HG03558 (cell line): ENCODE data around the gene PDGFC.
"Not testable (repeated sequence)": the region's sequence is repeated elsewhere in the genome, so short reads cannot be mapped to it uniquely, and the experiment has no call there.

Source experiments
- ATAC-seq: cut with Tn5 transposase; IDR thresholded peaks from one replicate; pipeline ENCODE4 v1.9.1; 2021; ENCODE audit warnings: moderate number of reproducible peaks; ENCODE audit not compliant: unreplicated experiment; ENCODE audit errors: extremely low read depth

PDGFC gene

GRCh38 chr4:156915221-156915620 is 56.4 kb downstream of the PDGFC start:
- no peak for ATAC-seq

- ATAC-seq = no peak
Observed at GRCh38 chr4:156913234-156913633, 58.4 kb downstream of the PDGFC start.

GRCh38 chr4:156909010-156909409 is 62.6 kb downstream of the PDGFC start:
- ATAC-seq = no peak

- ATAC-seq = no peak
Observed at GRCh38 chr4:156906325-156906724, 65.3 kb downstream of the PDGFC start.

GRCh38 chr4:156901871-156902270 is 69.7 kb downstream of the PDGFC start:
- no peak for ATAC-seq

GRCh38 chr4:156898373-156899117 is 73.1 kb downstream of the PDGFC start:
- ATAC-seq = no peak

- no peak for ATAC-seq
Observed at GRCh38 chr4:156896527-156896926, 75.1 kb downstream of the PDGFC start.

- no peak for ATAC-seq
Observed at GRCh38 chr4:156894234-156894633, 77.4 kb downstream of the PDGFC start.

- ATAC-seq = no peak
Observed at GRCh38 chr4:156892805-156893204, 78.8 kb downstream of the PDGFC start.

GRCh38 chr4:156889616-156890594 is 81.7 kb downstream of the PDGFC start:
- ATAC-seq = no peak

GRCh38 chr4:156888762-156889161 is 82.8 kb downstream of the PDGFC start:
- no peak for ATAC-seq

- ATAC-seq = no peak
Observed at GRCh38 chr4:156886481-156886880, 85.1 kb downstream of the PDGFC start.

- ATAC-seq = no peak
Observed at GRCh38 chr4:156885374-156885773, 86.2 kb downstream of the PDGFC start.

GRCh38 chr4:156884183-156884582 is 87.4 kb downstream of the PDGFC start:
- ATAC-seq = no peak

GRCh38 chr4:156875704-156876103 is 95.9 kb downstream of the PDGFC start:
- no peak for ATAC-seq

GRCh38 chr4:156875055-156875454 is 96.5 kb downstream of the PDGFC start:
- ATAC-seq = no peak

- no peak for ATAC-seq
Observed at GRCh38 chr4:156873799-156874198, 97.8 kb downstream of the PDGFC start.

- no peak for ATAC-seq
Observed at GRCh38 chr4:156870861-156871260, 100.7 kb downstream of the PDGFC start.

GRCh38 chr4:156870131-156870530 is 101.5 kb downstream of the PDGFC start:
- no peak for ATAC-seq

GRCh38 chr4:156866088-156866487 is 105.5 kb downstream of the PDGFC start:
- not testable (repeated sequence) for ATAC-seq

- ATAC-seq = no peak
Observed at GRCh38 chr4:156865451-156865850, 106.1 kb downstream of the PDGFC start.
